EL (cell line): Measurements from ENCODE around the gene CYLD.

Experiments
- DNase-seq: peaks from one replicate; pipeline ENCODE4 v3.0.0-alpha.2; 2016

Gene CYLD

DNA sequence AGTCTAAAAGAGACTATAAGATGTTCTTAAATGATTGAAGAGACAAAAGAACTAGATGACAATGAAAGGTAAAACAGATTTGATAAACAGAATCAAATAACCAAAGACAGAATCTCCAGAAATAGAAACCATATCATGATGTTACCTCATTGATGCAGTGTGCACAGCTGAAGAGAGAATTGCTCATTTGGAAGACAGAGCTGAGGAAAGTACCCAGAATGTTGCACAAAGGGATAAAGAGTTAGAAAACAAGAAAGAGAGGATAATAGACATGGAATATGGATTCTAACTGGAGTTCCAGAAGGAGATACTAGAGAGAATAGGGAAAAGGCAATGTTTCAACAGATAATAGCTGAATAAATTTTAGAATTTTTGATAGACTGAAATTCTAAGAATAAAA is 47.9 kb downstream of the CYLD start:
- no peak for DNase-seq

DNA sequence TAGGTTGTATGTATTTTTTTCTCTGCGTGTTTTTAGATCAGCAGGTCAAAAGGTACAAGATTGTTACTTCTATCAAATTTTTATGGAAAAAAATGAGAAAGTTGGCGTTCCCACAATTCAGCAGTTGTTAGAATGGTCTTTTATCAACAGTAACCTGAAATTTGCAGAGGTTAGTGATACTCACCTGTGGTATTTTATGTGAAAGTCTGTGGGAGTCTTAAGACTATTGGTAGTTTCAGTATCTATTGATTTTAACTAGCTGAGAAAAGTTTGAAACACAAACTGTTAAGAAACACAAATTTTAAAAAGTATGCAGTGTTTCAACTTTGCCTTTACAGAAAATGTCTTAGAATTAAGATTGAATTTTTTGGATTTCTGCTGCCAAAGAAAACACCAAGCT is 49.6 kb downstream of the CYLD start:
- DNase-seq = no peak

DNA sequence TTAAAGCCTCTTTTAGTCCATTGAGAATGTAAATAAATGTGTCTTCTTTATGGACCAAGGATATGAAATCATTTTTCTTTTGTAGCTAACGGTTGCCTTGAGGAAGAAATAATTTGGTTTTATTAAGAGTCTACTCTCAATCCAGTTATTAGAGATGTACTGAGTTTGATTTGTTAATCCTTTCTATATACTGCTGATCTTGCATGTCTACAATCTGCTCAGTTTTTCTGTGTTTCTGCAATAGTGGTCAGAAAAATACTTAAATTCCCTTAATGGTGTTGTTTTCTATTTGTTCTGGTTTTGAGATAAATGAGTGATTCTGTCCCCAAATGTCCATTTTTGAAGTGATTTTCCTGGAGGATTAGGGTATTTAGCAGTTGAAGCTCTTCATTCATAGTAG is 54.9 kb downstream of the CYLD start:
- DNase-seq = no peak

DNA sequence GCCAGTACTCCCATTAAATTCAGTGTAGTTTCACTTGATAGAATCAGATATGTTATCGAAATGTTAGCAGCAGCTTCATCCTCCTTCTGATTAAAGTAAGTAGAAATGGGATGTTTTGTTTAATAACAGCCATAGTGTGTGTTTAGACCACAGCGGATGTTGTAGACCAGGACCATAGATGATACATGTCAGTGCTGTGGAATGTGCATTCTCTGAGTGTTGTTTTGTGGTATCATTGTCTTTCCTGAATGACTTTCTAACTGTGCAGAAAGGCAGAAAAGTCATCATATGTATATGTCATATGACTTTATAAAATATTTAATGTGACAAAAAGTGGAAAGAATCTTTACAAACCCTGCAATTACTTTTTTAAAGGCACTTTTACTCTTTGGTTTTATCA is 55.6 kb downstream of the CYLD start:
- DNase-seq = peak; percentile 50

DNA sequence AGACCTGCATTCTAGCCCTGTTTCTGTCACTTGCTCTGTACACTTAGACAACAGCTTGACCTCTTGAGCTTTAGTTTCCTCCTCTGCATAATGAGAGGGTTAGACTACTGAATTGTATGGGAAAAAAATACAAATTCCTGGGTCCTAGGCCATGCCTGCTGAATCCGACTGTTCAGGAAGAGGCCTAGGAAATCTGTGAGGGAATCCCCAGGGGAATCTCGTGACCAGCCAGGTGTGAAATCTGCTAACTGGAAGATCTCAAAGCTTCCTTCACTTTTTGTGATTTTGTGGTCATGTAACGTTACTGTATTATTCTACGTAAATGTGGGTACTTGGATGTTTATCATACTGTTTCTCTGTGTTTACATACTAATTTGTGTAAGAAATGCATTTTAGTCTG is 58.2 kb downstream of the CYLD start:
- no peak for DNase-seq

- no peak for DNase-seq
These were observed 59.1 kb downstream of the CYLD start for GRCh38 chr16:50801036-50801435.

DNA sequence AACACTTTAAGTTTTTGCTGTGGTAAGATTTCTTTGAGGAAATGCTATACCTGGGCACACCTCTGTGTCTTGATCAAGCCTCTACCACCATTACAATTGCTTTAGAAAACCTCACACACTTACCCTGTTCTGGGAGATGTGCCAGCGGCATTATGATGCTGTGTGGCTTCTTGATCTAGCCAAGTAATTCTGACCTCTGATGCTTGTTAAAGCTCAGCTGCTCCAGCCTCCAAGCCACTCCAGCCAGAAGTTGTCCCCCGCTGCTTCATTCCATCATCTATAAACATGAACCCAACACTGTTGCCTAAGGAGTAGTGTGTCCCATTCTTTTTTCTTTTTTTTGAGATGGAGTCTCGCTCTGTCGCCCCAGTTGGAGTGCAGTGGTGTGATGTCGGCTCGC is 60.1 kb downstream of the CYLD start:
- no peak for DNase-seq

DNA sequence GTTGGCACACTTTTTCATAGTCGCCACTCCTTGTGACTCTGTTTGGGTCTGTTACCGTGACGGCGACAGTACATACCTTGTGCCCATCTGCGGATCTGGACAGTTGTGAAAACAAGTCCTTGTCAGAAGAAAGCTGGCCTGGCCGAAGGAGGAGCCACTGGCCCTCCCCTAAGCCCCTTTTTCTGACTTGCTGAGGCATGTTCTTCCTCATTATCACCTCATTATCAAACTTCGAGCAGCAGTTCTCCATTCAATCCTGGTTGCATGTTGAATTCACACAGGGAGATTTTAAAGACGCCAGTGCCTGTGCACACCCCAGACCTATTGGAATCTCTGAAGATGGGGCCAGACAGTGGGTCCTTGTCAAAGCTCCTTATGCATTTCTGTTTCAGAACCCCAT is 61.1 kb downstream of the CYLD start:
- no peak for DNase-seq

GRCh38 chr16:50804290-50804907 is 62.5 kb downstream of the CYLD start:
- DNase-seq = no peak

DNA sequence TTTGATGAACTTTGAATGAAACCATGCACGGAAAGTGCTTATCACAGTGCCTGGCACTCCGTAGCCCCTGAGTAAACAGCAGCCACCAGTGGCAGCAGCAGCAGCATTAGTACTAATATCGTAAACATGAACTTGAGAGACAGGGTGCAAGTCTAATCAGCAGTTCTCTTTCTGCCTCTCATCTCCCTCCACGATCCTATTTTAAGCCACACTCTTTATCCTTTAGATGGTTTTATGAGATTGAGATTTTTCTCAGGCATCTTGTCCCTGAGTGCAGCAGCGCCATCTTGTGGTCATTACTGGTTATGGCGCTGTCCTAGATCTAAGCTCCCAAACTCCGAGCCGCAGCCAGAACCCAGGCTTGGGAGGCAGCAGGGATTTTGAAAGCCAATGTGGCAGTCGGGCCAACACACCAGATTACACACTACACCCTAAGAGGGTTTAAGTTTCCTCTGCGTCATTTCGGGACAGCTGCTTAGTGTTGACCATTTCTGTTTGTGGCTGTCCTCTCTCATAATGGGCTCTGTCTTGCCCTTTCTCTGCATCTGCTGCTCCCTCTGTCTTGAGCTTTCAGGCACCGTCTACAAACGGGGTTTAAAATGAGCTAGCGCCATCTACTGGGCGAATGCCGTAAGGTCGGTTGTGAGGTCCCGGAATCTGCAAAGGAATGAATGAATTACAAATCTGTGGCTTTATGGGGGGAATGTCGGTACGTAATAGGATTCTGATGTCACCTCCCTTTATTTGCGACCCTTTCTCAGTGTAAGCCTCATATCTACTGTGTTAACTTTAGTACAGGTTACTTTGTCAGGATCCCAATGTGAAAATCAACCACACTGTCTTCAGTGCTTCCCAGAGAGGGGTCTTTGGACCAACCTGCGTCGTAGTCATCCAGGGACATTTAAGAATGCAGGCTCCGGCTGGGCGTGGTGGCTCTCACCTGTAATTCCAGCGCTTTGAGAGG is 64.5 kb downstream of the CYLD start:
- peak; percentile 87 for DNase-seq

- no peak for DNase-seq
These were observed 67.1 kb downstream of the CYLD start for GRCh38 chr16:50808929-50809538.

- no peak for DNase-seq
These were observed 67.7 kb downstream of the CYLD start for GRCh38 chr16:50809561-50809960.

- DNase-seq = no peak
These were observed 68.5 kb downstream of the CYLD start for GRCh38 chr16:50810241-50810965.

DNA sequence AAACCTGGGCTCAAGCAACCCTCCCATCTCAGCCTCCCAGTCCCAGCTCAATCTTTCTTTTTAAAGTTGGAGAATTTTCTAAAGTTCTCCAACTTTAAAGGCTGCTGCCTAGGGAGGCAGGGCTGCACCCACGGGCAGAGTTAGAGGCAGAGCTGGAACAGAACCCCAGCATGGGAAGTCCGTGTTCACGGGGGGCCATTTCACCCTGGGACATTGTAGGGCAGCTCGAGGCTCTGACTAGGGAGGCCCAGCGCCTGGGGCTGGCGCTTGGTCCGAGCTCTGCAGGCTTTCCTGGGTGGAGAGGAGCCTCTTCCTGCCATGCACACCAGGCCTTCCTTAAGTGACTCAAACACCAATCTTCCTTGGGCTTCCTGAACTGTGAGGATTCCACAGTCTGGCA is 70.2 kb downstream of the CYLD start:
- DNase-seq = no peak

DNA sequence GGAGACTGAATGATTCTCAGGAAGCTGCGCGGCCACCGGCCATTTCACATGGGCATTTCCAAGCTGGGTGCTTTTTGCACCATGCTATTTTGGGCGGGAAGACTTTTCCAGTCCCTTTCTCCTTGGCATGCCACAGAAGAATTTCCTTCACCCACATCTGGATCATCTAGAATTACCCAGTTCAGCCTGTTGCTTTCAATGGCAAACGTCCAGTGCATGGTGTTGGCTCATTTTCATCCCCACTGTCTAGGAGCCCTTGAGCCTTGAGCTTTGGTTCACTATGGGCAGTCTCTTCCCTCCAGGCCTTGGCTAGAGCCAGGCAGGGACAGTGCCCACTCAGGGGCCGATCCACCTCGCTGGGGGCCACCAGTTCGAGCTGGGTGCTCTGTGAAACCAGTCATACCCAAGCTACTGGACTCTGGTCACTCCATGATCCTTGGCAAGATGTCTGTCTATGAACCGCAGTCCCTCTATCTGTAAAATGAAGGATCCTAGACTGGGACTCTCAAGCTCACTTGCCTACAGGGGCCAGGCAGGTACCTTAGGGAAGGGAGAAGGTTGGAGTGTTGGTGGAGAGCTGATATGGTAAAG is 71.1 kb downstream of the CYLD start:
- no peak for DNase-seq

DNA sequence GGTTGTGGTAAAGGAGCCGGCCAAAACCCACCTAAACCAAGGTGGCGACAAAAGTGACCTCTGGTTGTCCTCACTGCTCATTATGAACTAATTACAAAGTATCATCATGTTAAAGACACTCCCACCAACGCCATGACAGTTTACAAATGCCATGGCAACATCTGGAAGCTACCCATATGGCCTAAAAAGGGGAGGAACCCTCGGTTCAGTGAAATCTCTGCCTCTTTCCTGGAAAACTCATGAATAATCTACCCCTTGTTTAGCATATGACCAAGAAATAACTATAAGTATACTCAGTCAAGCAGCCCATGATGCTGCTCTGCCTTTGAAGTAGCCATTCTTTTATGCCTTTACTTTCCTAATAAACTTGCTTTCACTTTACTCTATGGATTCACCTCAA is 72.2 kb downstream of the CYLD start:
- DNase-seq = no peak

DNA sequence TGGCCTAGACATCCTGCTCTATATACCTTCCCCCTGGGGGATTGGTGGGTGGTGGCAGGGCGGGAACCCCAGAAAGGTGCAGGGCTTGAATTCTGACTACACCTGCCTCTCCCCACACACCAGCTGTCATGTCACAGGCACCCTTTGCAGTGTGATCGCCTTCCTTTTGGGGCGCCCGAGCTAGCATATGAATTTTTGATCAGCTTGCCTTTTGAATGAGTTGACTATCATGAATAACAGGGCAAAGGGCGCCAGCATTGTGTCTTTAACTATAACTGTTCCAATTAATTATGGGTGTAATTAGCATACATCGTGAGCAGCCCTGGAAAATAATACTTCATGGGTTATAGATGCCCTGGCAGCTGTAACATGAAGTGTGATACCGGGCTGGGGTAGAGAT is 72.7 kb downstream of the CYLD start:
- no peak for DNase-seq

DNA sequence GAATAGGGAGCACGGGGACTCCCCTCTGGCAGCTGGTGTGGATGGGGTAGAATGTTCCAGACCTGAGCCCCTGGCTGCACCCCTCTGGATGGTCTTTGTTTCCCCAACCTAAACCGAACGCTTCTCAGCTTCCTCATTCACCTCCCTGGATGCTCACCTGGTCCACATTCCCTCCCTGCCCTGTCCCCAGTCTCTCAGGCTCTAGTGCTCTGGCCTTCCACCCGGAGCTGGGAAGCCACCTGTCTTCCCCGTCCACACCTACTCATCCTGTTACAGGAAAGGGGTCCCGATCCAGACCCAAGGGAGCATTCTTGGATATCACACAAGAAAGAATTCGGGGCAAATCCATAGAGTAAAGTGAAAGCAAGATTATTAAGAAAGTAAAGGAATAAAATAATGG is 73.5 kb downstream of the CYLD start:
- no peak for DNase-seq

GRCh38 chr16:50816901-50817555 is 75.1 kb downstream of the CYLD start:
- DNase-seq = no peak

GRCh38 chr16:50818380-50818779 is 76.5 kb downstream of the CYLD start:
- DNase-seq = no peak

DNA sequence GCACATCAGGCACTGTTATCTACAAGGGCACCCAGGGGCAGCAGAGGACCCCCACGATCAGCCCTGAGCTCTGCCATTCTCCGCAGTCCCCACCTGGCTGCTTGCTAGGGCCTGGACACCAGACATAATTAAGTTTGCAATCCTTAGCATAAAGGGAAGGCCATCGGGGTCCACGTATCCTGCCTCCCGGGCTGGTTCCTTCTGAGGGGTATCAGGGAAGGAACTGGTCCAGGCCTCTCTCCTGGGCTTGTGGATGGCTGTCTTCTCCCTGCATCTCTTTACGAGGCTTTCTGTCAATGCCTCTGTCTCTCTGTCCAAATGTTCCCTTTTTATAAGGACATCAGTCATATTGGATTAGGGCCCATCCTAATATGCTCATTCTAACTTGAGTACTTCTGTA is 77.8 kb downstream of the CYLD start:
- no peak for DNase-seq

DNA sequence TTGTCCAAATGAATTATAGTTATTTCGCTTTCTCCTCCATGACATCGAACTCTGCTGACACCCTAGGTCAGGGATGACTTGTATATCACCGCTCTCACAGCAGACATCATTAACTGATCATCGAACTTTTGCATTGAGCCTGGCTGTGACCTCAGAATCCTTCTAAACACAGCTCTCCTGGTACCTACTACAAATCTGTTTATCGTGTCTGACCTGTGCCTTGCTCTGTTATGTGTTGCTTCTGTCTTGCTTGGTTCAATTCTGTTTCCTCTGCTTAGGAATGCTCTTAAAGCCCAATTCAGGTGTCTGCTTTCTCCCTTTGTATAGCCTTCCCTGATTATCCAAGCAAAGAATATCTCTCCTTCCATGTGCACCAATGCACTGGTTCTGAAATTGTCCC is 78.3 kb downstream of the CYLD start:
- no peak for DNase-seq
